ENCODE measurements around the gene MITF. TPM values are rescaled to one million over a fixed set of nuclear protein-coding genes. Genes with fewer than 3 reads are reported as not detected.

MITF gene
- total and polyA plus RNA-seq, 2 of the 4 experiments (the other 2 are of a cell fraction): 6.5 to 16.7 TPM

DNA sequence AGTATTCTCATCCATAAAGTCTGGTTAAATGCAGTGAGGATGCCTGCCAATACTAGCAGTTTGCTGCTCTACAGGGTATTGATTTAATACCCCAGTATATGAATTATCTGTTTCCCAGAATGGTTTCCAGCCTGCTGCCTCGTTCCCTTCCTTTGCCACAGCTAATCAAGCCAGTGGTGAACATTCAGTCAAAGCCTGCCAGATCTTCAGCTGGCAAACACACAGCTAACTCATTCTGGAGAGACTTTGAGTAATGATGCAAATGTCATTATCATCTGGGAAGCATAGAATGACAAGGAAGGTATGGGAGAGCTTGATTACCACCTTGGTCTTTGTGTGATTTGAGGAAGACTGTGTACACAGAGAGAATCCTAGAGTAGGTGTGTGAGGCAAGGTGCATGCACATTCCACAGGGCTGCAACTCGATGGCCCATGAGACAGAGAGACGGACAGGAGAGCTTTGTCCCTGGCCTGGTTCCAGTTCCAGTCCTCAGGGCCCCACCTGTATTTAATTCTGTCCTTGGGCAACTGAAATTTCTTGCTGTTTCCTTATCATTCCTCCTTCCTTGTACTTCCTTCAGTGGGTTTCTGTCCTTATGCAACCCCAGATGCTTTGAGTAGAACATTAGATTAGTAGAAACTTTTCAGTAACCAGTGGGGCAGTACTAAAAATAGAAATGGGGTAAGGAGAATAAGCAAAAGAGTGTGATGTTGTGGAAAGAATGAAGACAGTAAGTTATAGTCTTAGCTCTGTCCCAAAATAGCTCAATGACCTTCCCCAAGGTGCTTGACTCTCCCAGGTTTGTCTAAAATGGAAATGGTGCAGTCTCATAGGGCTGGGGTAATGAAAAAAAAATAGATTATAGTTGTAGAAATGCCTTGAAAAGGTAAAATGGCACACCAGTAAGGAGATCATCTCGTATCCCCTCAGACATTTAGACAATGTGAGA lies 72.5 kb downstream of the MITF start:
- Histone ChIP-seq H3K27me3 (ENCODE audit: control insufficient read depth, insufficient read depth, low read length) (no peaks in the 10 kb centered on the region), H3K14ac (replicated peaks; ENCODE audit: low read depth, low read length) (peak overlapping the region; percentile 75), H2AFZ (replicated peaks; ENCODE audit: low read length, poor library complexity) (no peak overlapping the region), H3K4ac (ENCODE audit: low read depth, low read length) (peak overlapping the region; percentile 40; the same call in 1 of the 2 replicates), H3K4me3 (ENCODE audit: insufficient read depth, low read depth, low read length) (no peak overlapping the region), H3K18ac (ENCODE audit: low read depth, low read length) (peak overlapping the region; percentile 35; the same call in 1 of the 2 replicates), H3K9me3 (ENCODE audit: control insufficient read depth, insufficient read depth, low read length) (no peaks in the 10 kb centered on the region), H2AK5ac (ENCODE audit: low read depth, low read length) (0 out of 2 replicates have a peak overlapping the region, but pooled peaks have one; percentile 25), H4K5ac (ENCODE audit: low read depth, low read length) (peak overlapping the region; percentile 8; the same call in 1 of the 2 replicates), H3K9ac (ENCODE audit: low read depth, low read length) (no peak overlapping the region), H4K20me1 (ENCODE audit: insufficient read depth, low read length) (no peaks in the 10 kb centered on the region; the same call in 1 of the 2 replicates), H2BK20ac (ENCODE audit: low read depth, low read length) (0 out of 2 replicates have a peak overlapping the region, but pooled peaks have one; percentile 10), H2BK120ac (ENCODE audit: low read depth, low read length) (peak overlapping the region; percentile 38; the same call in 1 of the 2 replicates), H3K23ac (ENCODE audit: low read depth, low read length) (no peak overlapping the region), H3K4me1 (ENCODE audit: control insufficient read depth, insufficient read depth, low read length) (peaks cover 18% of the 10 kb centered on the region), H3K56ac (ENCODE audit: extremely low read depth, insufficient read depth, low read length) (no peak overlapping the region), H2AK9ac (replicated peaks; ENCODE audit: low read depth, low read length, poor library complexity) (no peak overlapping the region), H4K8ac (ENCODE audit: low read depth in 2 of 2, low read length in 2 of 2) (no peak overlapping the region), H2BK15ac (ENCODE audit: low read depth, low read length) (no peak overlapping the region; the same call in 1 of the 3 replicates), H3K79me1 (ENCODE audit: low read depth in 1 of 2, low read length in 2 of 2) (peaks cover 36 to 45% of the 10 kb centered on the region in 2 experiments), H3K27ac (ENCODE audit: insufficient read depth, low read length) (no peak overlapping the region), H3K36me3 (ENCODE audit: control insufficient read depth, insufficient read depth, low read length) (no peaks in the 10 kb centered on the region), H3K9me1 (ENCODE audit: insufficient read depth, low read length) (peaks cover 4% of the 10 kb centered on the region; the same call in 1 of the 2 replicates), H3K4me2 (ENCODE audit: low read depth, low read length) (no peak overlapping the region), H2BK5ac (ENCODE audit: low read depth, low read length, poor library complexity, severe bottlenecking) (no peak overlapping the region), H4K91ac (ENCODE audit: insufficient read depth, low read depth, low read length) (peak overlapping the region; percentile 36; the same call in 1 of the 2 replicates)
- dilution Hi-C loops (cut with HindIII; ENCODE audit: low sequenced_read_pairs, unreplicated experiment) (no loop called here), in situ Hi-C loops (cut with MboI; ENCODE audit: low sequenced_read_pairs) (no loop called here), intact Hi-C loops (cut with micrococcal nuclease) (no loop called here)
- CTCF ChIA-PET: interaction anchor here (0.9 to 1.0 kb wide), 2 partner anchors 8 to 44 kb away, joined by 3 read pairs; no protein-coding TSS in a partner anchor
- POLR2A ChIA-PET (ENCODE audit: unreplicated experiment): interaction anchor here (0.5 kb wide), 1 partner anchor 33 kb away, joined by 4 read pairs; no protein-coding TSS in a partner anchor
- DNase-seq: no peak
- no CpG with 5 or more reads among the region's 4 CpGs for WGBS, 2 experiments (ENCODE audit: extremely low coverage in 2 of 2, insufficient read length in 1 of 2)
- no TSS peak for BruUV-seq (replicated peaks)
- no peak for ATAC-seq (ENCODE audit: low read depth)
- TF ChIP-seq FOS (IDR thresholded peaks at IDR 0.05; ENCODE audit: low read depth, low read length): no peak
- no peak for TF ChIP-seq RFX5 (IDR thresholded peaks at IDR 0.05; ENCODE audit: low read depth, low read length)
- no peak for TF ChIP-seq MAFK (IDR thresholded peaks at IDR 0.05; ENCODE audit: low read depth, low read length)
- TF ChIP-seq RCOR1 (IDR thresholded peaks at IDR 0.05; ENCODE audit: insufficient replicate concordance, low read length): no peak
- TF ChIP-seq MAZ (IDR thresholded peaks at IDR 0.05; ENCODE audit: borderline replicate concordance, low read depth, low read length): no peak
- TF ChIP-seq RAD21 (IDR thresholded peaks at IDR 0.05; ENCODE audit: low read length): no peak
- TF ChIP-seq CEBPB (IDR thresholded peaks at IDR 0.05; ENCODE audit: low read depth, low read length): no peak
- no peak for TF ChIP-seq MXI1 (IDR thresholded peaks at IDR 0.05; ENCODE audit: borderline replicate concordance, low read depth, low read length)
- TF ChIP-seq, protein P1, sequence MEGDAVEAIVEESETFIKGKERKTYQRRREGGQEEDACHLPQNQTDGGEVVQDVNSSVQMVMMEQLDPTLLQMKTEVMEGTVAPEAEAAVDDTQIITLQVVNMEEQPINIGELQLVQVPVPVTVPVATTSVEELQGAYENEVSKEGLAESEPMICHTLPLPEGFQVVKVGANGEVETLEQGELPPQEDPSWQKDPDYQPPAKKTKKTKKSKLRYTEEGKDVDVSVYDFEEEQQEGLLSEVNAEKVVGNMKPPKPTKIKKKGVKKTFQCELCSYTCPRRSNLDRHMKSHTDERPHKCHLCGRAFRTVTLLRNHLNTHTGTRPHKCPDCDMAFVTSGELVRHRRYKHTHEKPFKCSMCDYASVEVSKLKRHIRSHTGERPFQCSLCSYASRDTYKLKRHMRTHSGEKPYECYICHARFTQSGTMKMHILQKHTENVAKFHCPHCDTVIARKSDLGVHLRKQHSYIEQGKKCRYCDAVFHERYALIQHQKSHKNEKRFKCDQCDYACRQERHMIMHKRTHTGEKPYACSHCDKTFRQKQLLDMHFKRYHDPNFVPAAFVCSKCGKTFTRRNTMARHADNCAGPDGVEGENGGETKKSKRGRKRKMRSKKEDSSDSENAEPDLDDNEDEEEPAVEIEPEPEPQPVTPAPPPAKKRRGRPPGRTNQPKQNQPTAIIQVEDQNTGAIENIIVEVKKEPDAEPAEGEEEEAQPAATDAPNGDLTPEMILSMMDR (conservative IDR thresholded peaks at IDR 0.05; ENCODE audit: low read depth, low read length): no peak
- TF ChIP-seq NFE2L2 (IDR thresholded peaks at IDR 0.05; ENCODE audit: low read depth, low read length): no peak
- TF ChIP-seq, protein P2, sequence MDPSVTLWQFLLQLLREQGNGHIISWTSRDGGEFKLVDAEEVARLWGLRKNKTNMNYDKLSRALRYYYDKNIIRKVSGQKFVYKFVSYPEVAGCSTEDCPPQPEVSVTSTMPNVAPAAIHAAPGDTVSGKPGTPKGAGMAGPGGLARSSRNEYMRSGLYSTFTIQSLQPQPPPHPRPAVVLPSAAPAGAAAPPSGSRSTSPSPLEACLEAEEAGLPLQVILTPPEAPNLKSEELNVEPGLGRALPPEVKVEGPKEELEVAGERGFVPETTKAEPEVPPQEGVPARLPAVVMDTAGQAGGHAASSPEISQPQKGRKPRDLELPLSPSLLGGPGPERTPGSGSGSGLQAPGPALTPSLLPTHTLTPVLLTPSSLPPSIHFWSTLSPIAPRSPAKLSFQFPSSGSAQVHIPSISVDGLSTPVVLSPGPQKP (IDR thresholded peaks at IDR 0.05; ENCODE audit: borderline replicate concordance, low read depth, low read length): no peak
- TF ChIP-seq, protein P3, sequence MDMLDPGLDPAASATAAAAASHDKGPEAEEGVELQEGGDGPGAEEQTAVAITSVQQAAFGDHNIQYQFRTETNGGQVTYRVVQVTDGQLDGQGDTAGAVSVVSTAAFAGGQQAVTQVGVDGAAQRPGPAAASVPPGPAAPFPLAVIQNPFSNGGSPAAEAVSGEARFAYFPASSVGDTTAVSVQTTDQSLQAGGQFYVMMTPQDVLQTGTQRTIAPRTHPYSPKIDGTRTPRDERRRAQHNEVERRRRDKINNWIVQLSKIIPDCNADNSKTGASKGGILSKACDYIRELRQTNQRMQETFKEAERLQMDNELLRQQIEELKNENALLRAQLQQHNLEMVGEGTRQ (IDR thresholded peaks at IDR 0.05; ENCODE audit: low read depth, low read length): no peak

Data from IMR-90 (cell line).